ENCODE data around the gene GOLIM4. TPM values are rescaled to one million over a fixed set of nuclear protein-coding genes. Genes with fewer than 3 reads are reported as not detected.

GOLIM4 gene
- total and polyA plus RNA-seq, 2 experiments from 2014 or later = 34.4 to 50.5 TPM

DNA sequence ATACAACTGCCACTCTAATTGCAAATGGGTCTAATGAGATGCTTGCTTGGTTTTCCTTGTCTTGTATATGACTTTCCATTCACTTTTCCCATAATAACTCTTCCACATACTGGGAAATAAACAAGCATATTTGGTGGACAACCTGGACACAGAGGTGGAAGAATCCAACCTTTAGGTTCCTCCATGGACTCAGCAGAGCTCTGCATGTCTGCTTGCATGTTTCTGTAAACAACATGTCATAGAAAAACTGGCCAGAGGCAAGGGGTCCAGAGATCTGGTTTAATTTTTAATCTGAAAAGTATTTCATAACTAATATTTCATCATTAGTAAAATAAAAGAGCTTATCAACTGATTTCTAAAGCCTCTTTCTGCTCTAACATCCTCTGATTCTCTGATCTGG, 30.2 kb downstream of the GOLIM4 start:
- H3K79me2 ChIP-seq (replicated peaks; ENCODE audit: insufficient read depth) = peaks cover 78% of the 10 kb centered on the region
- no peak overlapping the region for H2AFZ ChIP-seq
- H3K27ac Mint-ChIP-seq = no peak overlapping the region
- DNase-seq (ENCODE audit: low spot score) (no peak), ATAC-seq (no peak)
- no peaks in the 10 kb centered on the region for H3F3A ChIP-seq (replicated peaks; ENCODE audit: low read depth)
- 0 out of 2 replicates have a peak, but pooled peaks cover 3% of the 10 kb centered on the region for H4K20me1 ChIP-seq (replicated peaks; ENCODE audit: insufficient read depth)
- H3K9me3 Mint-ChIP-seq = no peaks in the 10 kb centered on the region
- H3K27ac ChIP-seq (ENCODE audit: low read depth) = no peak overlapping the region
- no peak overlapping the region for H3K4me2 ChIP-seq
- TF ChIP-seq CREB1 (CRISPR knock-in tag; IDR thresholded peaks at IDR 0.05; ENCODE audit: low read depth) = no peak
- TF ChIP-seq, protein P1, sequence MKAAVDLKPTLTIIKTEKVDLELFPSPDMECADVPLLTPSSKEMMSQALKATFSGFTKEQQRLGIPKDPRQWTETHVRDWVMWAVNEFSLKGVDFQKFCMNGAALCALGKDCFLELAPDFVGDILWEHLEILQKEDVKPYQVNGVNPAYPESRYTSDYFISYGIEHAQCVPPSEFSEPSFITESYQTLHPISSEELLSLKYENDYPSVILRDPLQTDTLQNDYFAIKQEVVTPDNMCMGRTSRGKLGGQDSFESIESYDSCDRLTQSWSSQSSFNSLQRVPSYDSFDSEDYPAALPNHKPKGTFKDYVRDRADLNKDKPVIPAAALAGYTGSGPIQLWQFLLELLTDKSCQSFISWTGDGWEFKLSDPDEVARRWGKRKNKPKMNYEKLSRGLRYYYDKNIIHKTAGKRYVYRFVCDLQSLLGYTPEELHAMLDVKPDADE (IDR thresholded peaks at IDR 0.05) = no peak
- TF ChIP-seq REST (IDR thresholded peaks at IDR 0.05; ENCODE audit: unreplicated experiment) = no peak
- no peak for TF ChIP-seq ZNF331 (CRISPR knock-in tag; IDR thresholded peaks at IDR 0.05; ENCODE audit: low read depth)
- TF ChIP-seq EZH2 (IDR thresholded peaks at IDR 0.05; ENCODE audit: low read depth, unreplicated experiment) = no peak
- TF ChIP-seq, protein P2, sequence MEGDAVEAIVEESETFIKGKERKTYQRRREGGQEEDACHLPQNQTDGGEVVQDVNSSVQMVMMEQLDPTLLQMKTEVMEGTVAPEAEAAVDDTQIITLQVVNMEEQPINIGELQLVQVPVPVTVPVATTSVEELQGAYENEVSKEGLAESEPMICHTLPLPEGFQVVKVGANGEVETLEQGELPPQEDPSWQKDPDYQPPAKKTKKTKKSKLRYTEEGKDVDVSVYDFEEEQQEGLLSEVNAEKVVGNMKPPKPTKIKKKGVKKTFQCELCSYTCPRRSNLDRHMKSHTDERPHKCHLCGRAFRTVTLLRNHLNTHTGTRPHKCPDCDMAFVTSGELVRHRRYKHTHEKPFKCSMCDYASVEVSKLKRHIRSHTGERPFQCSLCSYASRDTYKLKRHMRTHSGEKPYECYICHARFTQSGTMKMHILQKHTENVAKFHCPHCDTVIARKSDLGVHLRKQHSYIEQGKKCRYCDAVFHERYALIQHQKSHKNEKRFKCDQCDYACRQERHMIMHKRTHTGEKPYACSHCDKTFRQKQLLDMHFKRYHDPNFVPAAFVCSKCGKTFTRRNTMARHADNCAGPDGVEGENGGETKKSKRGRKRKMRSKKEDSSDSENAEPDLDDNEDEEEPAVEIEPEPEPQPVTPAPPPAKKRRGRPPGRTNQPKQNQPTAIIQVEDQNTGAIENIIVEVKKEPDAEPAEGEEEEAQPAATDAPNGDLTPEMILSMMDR (conservative IDR thresholded peaks at IDR 0.05; ENCODE audit: low read depth in 2 of 2) = no peak
- TF ChIP-seq, protein P3, sequence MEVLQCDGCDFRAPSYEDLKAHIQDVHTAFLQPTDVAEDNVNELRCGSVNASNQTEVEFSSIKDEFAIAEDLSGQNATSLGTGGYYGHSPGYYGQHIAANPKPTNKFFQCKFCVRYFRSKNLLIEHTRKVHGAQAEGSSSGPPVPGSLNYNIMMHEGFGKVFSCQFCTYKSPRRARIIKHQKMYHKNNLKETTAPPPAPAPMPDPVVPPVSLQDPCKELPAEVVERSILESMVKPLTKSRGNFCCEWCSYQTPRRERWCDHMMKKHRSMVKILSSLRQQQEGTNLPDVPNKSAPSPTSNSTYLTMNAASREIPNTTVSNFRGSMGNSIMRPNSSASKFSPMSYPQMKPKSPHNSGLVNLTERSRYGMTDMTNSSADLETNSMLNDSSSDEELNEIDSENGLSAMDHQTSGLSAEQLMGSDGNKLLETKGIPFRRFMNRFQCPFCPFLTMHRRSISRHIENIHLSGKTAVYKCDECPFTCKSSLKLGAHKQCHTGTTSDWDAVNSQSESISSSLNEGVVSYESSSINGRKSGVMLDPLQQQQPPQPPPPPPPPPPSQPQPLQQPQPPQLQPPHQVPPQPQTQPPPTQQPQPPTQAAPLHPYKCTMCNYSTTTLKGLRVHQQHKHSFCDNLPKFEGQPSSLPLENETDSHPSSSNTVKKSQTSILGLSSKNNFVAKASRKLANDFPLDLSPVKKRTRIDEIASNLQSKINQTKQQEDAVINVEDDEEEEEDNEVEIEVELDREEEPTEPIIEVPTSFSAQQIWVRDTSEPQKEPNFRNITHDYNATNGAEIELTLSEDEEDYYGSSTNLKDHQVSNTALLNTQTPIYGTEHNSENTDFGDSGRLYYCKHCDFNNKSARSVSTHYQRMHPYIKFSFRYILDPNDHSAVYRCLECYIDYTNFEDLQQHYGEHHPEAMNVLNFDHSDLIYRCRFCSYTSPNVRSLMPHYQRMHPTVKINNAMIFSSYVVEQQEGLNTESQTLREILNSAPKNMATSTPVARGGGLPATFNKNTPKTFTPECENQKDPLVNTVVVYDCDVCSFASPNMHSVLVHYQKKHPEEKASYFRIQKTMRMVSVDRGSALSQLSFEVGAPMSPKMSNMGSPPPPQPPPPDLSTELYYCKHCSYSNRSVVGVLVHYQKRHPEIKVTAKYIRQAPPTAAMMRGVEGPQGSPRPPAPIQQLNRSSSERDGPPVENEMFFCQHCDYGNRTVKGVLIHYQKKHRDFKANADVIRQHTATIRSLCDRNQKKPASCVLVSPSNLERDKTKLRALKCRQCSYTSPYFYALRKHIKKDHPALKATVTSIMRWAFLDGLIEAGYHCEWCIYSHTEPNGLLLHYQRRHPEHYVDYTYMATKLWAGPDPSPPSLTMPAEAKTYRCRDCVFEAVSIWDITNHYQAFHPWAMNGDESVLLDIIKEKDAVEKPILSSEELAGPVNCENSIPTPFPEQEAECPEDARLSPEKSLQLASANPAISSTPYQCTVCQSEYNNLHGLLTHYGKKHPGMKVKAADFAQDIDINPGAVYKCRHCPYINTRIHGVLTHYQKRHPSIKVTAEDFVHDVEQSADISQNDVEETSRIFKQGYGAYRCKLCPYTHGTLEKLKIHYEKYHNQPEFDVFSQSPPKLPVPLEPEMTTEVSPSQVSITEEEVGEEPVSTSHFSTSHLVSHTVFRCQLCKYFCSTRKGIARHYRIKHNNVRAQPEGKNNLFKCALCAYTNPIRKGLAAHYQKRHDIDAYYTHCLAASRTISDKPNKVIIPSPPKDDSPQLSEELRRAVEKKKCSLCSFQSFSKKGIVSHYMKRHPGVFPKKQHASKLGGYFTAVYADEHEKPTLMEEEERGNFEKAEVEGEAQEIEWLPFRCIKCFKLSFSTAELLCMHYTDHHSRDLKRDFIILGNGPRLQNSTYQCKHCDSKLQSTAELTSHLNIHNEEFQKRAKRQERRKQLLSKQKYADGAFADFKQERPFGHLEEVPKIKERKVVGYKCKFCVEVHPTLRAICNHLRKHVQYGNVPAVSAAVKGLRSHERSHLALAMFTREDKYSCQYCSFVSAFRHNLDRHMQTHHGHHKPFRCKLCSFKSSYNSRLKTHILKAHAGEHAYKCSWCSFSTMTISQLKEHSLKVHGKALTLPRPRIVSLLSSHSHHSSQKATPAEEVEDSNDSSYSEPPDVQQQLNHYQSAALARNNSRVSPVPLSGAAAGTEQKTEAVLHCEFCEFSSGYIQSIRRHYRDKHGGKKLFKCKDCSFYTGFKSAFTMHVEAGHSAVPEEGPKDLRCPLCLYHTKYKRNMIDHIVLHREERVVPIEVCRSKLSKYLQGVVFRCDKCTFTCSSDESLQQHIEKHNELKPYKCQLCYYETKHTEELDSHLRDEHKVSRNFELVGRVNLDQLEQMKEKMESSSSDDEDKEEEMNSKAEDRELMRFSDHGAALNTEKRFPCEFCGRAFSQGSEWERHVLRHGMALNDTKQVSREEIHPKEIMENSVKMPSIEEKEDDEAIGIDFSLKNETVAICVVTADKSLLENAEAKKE (CRISPR knock-in tag; IDR thresholded peaks at IDR 0.05) = no peak
- TF ChIP-seq NANOG (IDR thresholded peaks at IDR 0.05; ENCODE audit: borderline replicate concordance) = no peak
- no peak for TF ChIP-seq ZNF114 (CRISPR knock-in tag; IDR thresholded peaks at IDR 0.05)
- TF ChIP-seq POLR2AphosphoS5 (IDR thresholded peaks at IDR 0.05; ENCODE audit: low read depth) = no peak
- no peaks in the 10 kb centered on the region for H3K9me2 ChIP-seq (ENCODE audit: insufficient read depth)
- no peaks in the 10 kb centered on the region for H3K27me3 ChIP-seq (ENCODE audit: insufficient read depth)
- no peaks in the 10 kb centered on the region for H3K27me3 Mint-ChIP-seq (ENCODE audit: insufficient read depth, low read depth, poor library complexity)
- H3K4me3 ChIP-seq = no peak overlapping the region
- no peaks in the 10 kb centered on the region; the same call in 1 of the 2 replicates for H3K4me1 ChIP-seq (ENCODE audit: insufficient read depth)
- no peak overlapping the region for H3K4me3 Mint-ChIP-seq
- H3K36me3 Mint-ChIP-seq (ENCODE audit: low read depth) = no peaks in the 10 kb centered on the region
- no peaks in the 10 kb centered on the region; the same call in 2 of the 3 replicates for H3K4me1 Mint-ChIP-seq
- no peaks in the 10 kb centered on the region for H3K36me3 ChIP-seq (ENCODE audit: insufficient read depth)
